GM19452 (cell line): ENCODE results near the gene BMP6.
"Not testable (repeated sequence)": the region's sequence is repeated elsewhere in the genome, so short reads cannot be mapped to it uniquely, and the experiment has no call there.

Experiments
- ATAC-seq: cut with Tn5 transposase; IDR thresholded peaks from one replicate; pipeline ENCODE4 v1.9.1; 2021; ENCODE audit not compliant: unreplicated experiment

BMP6 gene

GRCh38 chr6:7786214-7786661 is 60.3 kb downstream of the BMP6 start:
- no peak for ATAC-seq

GRCh38 chr6:7787137-7787608 is 61.3 kb downstream of the BMP6 start:
- ATAC-seq: no peak

GRCh38 chr6:7787731-7788130 is 61.8 kb downstream of the BMP6 start:
- ATAC-seq: no peak

- no peak for ATAC-seq
These were observed 68.6 kb downstream of the BMP6 start for GRCh38 chr6:7794509-7794908.

GRCh38 chr6:7797386-7797785 is 71.5 kb downstream of the BMP6 start:
- no peak for ATAC-seq

GRCh38 chr6:7798751-7799150 is 72.9 kb downstream of the BMP6 start:
- no peak for ATAC-seq

- ATAC-seq: no peak
These were observed 76.8 kb downstream of the BMP6 start for GRCh38 chr6:7802662-7803061.

- ATAC-seq: no peak
These were observed 77.3 kb downstream of the BMP6 start for GRCh38 chr6:7803214-7803613.

GRCh38 chr6:7805078-7805849 is 79.4 kb downstream of the BMP6 start:
- no peak for ATAC-seq

GRCh38 chr6:7805850-7806214 is 79.9 kb downstream of the BMP6 start:
- no peak for ATAC-seq

- ATAC-seq: no peak
These were observed 80.8 kb downstream of the BMP6 start for GRCh38 chr6:7806711-7807110.

- ATAC-seq: no peak
These were observed 83.4 kb downstream of the BMP6 start for GRCh38 chr6:7809346-7809745.

- ATAC-seq: no peak
These were observed 85.5 kb downstream of the BMP6 start for GRCh38 chr6:7811441-7811840.

GRCh38 chr6:7812623-7813022 is 86.7 kb downstream of the BMP6 start:
- ATAC-seq: no peak

- no peak for ATAC-seq
These were observed 87.3 kb downstream of the BMP6 start for GRCh38 chr6:7813193-7813592.

GRCh38 chr6:7813704-7814103 is 87.8 kb downstream of the BMP6 start:
- ATAC-seq: no peak

- no peak for ATAC-seq
These were observed 89.8 kb downstream of the BMP6 start for GRCh38 chr6:7815716-7816115.

GRCh38 chr6:7817184-7817583 is 91.3 kb downstream of the BMP6 start:
- ATAC-seq: not testable (repeated sequence)

- no peak for ATAC-seq
These were observed 92.6 kb downstream of the BMP6 start for GRCh38 chr6:7818257-7819214.

GRCh38 chr6:7819431-7820015 is 93.6 kb downstream of the BMP6 start:
- no peak for ATAC-seq

GRCh38 chr6:7820288-7820835 is 94.5 kb downstream of the BMP6 start:
- ATAC-seq: no peak
